Subcutaneous abdominal adipose tissue (tissue), 5 donors: ENCODE results near the gene TMBIM4.

ENCODE experiments used
- H3K27ac ChIP-seq: one replicate; pipeline ENCODE4 v1.7.0; 2013; ENCODE audit warnings: low read depth, mild to moderate bottlenecking, inconsistent platforms, low read length, moderate library complexity
- H3K27me3 ChIP-seq, 5 donors: one replicate each; pipeline ENCODE4 v1.7.0; 2013; ENCODE audit warnings: low read length in 5 of 5, inconsistent platforms in 1 of 5; ENCODE audit not compliant: control insufficient read depth in 5 of 5, insufficient read depth in 4 of 5
- H3K36me3 ChIP-seq, 5 donors: one replicate each; pipeline ENCODE4 v1.7.0; 2013; ENCODE audit warnings: low read length in 5 of 5; ENCODE audit not compliant: control insufficient read depth in 5 of 5, insufficient read depth in 5 of 5
- H3K4me1 ChIP-seq, 5 donors: one replicate each; pipeline ENCODE4 v1.7.0; 2013; ENCODE audit warnings: low read length in 5 of 5, mild to moderate bottlenecking in 3 of 5, moderate library complexity in 1 of 5; ENCODE audit not compliant: control insufficient read depth in 5 of 5, insufficient read depth in 5 of 5
- H3K4me3 ChIP-seq, 5 donors: one replicate each; pipeline ENCODE4 v1.7.0; 2013; ENCODE audit warnings: low read length in 5 of 5, low read depth in 1 of 5
- H3K9ac ChIP-seq, 5 donors: one replicate each; pipeline ENCODE4 v1.7.0; 2013; ENCODE audit warnings: low read length in 5 of 5, mild to moderate bottlenecking in 4 of 5, moderate library complexity in 3 of 5
- H3K9me3 ChIP-seq, 5 donors: one replicate each; pipeline ENCODE4 v1.7.0; 2013; ENCODE audit warnings: low read length in 5 of 5; ENCODE audit not compliant: control insufficient read depth in 5 of 5
- donor health status: healthy.
- donor health status: healthy.
- donor health status: healthy.
- donor health status: healthy.
- donor health status: healthy.

TMBIM4 gene

DNA sequence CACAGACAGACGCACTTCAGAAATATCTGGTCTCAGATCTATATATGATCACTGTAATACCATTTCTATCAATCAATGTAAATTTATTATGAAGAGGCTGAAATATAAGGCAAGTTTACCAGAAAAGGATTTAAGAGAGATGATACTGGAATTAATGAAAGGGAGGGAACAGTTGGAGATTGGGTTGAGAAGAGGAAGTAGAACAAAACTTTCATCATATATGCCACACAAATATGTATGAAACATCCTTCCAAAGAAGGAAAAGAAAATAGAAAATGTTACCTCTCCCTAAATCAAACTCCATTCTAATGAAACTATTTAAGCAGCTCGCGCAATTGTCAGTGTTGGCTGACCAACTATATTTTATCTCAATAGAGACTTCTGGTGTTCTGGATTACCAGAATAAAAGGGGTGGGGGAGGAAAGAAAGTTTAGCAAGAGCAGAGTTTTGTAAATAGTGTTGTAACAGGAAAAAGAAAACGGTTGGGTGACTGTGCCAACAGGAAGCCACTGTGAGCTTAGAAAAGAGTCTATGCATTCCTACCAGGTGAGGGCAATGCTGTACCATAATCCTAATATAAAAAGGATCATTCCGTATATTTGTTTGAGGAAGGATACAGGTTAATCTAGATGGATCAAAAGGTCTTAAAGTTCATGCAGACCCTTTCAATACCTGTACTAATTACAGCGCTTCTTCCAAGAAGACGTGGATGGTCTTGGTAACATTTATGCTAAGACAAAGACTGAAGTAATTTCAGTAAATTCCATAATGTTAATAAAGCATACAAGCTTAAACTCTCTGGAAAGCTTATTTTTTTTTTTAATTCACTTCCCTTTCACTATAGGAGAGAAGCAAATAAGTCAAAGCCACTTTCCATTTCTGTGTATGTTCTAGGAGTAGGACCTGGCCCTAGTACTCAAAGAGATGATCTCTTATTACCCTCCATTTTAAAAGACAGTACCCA, 24.7 kb downstream of the TMBIM4 start:
- Histone ChIP-seq H3K36me3 (peaks cover 18 to 44% (median 39%) of the 10 kb centered on the region in 5 donors), H3K9me3 (peaks cover 4 to 16% (median 8%) of the 10 kb centered on the region in 5 donors), H3K4me1 (peaks cover 0 to 12% (median 9%) of the 10 kb centered on the region in 5 donors), H3K4me3 (no peak overlapping the region), H3K27ac (peak overlapping the region; percentile 64), H3K27me3 (no peaks in the 10 kb centered on the region), H3K9ac (peak overlapping the region in 2 of 5 donors; percentile 37 to 53)

- H3K9me3 ChIP-seq: peaks cover 4 to 17% (median 8%) of the 10 kb centered on the region in 5 donors
- no peak overlapping the region for H3K9ac ChIP-seq
- H3K27me3 ChIP-seq: no peaks in the 10 kb centered on the region
- peaks cover 0 to 12% (median 9%) of the 10 kb centered on the region in 5 donors for H3K4me1 ChIP-seq
- H3K4me3 ChIP-seq: no peak overlapping the region
- peaks cover 16 to 51% (median 43%) of the 10 kb centered on the region in 5 donors for H3K36me3 ChIP-seq
- H3K27ac ChIP-seq: no peak overlapping the region
These were observed 25.9 kb downstream of the TMBIM4 start for GRCh38 chr12:66143868-66144267.

GRCh38 chr12:66142826-66143225, 27.0 kb downstream of the TMBIM4 start:
- peaks cover 4 to 17% (median 8%) of the 10 kb centered on the region in 5 donors for H3K9me3 ChIP-seq
- H3K4me1 ChIP-seq: peaks cover 0 to 12% (median 9%) of the 10 kb centered on the region in 5 donors
- no peaks in the 10 kb centered on the region for H3K27me3 ChIP-seq
- H3K27ac ChIP-seq: no peak overlapping the region
- H3K4me3 ChIP-seq: no peak overlapping the region
- peaks cover 11 to 49% (median 39%) of the 10 kb centered on the region in 5 donors for H3K36me3 ChIP-seq
- no peak overlapping the region for H3K9ac ChIP-seq

DNA sequence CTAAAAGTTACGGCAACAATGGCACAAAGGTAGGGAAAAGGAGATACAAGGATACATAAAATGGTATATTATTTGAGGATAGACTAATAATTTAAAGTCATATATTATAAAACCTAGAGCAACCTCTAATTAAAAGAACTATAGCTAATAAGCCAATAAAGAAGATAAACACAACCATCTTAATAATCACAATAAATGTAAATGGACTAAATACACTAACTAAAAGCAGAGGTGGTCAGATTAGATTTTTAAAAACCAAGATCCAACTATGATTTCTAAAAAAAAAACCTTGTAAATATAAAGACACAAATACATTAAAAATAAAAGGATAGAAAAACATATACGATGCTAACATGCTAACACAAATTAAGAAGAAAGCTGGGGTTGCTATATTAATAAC, 28.5 kb downstream of the TMBIM4 start:
- H3K9ac ChIP-seq: no peak overlapping the region
- H3K27me3 ChIP-seq: no peaks in the 10 kb centered on the region
- H3K9me3 ChIP-seq: peaks cover 4 to 17% (median 8%) of the 10 kb centered on the region in 5 donors
- no peak overlapping the region for H3K27ac ChIP-seq
- peaks cover 18 to 51% (median 40%) of the 10 kb centered on the region in 5 donors for H3K36me3 ChIP-seq
- H3K4me1 ChIP-seq: peaks cover 0 to 12% (median 9%) of the 10 kb centered on the region in 5 donors
- H3K4me3 ChIP-seq: no peak overlapping the region

GRCh38 chr12:66140731-66141130, 29.1 kb downstream of the TMBIM4 start:
- H3K36me3 ChIP-seq: peaks cover 16 to 53% (median 43%) of the 10 kb centered on the region in 5 donors
- no peak overlapping the region for H3K9ac ChIP-seq
- no peak overlapping the region for H3K27ac ChIP-seq
- no peaks in the 10 kb centered on the region for H3K27me3 ChIP-seq
- no peak overlapping the region for H3K4me3 ChIP-seq
- H3K4me1 ChIP-seq: peaks cover 0 to 12% (median 9%) of the 10 kb centered on the region in 5 donors
- peaks cover 4 to 17% (median 8%) of the 10 kb centered on the region in 5 donors for H3K9me3 ChIP-seq

DNA sequence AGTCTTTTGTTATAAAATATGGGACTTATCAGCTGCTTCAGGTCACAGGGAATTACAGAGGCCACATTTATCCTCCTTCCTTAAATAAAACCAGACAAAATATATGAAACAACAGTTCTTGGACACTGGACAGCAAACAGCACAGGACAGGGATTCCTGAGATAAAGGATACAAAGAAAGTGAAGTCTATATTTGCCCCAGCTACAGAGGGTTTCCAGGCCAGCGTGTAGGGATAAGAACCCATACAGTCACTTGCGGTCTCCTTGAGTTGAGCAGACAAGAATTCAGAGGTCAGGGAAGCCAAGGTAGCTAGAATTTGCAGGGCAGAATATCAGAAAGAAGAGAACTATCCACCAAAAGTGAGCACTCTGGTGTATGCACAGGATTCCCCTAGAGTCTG, 30.5 kb downstream of the TMBIM4 start:
- Histone ChIP-seq H3K4me1 (no peaks in the 10 kb centered on the region), H3K9me3 (peaks cover 4 to 17% (median 8%) of the 10 kb centered on the region in 5 donors), H3K36me3 (peaks cover 16 to 51% (median 43%) of the 10 kb centered on the region in 5 donors), H3K27me3 (no peaks in the 10 kb centered on the region), H3K9ac (no peak overlapping the region), H3K27ac (no peak overlapping the region), H3K4me3 (no peak overlapping the region)

DNA sequence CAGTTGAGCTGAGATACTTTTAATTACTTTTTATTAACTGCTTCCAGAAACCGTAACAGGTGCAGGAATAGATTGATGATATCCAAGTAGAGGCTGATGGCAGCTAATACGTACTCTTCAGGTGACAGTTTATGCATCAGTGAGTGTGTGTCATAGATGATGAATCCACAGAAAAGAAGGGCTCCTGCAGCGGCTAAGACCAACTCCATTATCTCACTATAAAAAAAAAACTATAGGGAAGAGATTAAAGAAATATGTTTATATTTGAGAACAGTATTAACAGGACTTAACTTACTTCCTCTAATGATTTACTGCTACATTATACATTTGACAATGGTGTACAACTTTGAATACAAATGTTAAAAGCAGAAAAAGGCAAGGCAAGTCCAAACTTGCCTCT, 31.9 kb downstream of the TMBIM4 start:
- no peaks in the 10 kb centered on the region for H3K27me3 ChIP-seq
- H3K27ac ChIP-seq: no peak overlapping the region
- H3K36me3 ChIP-seq: peaks cover 16 to 42% (median 37%) of the 10 kb centered on the region in 5 donors
- H3K4me3 ChIP-seq: no peak overlapping the region
- peaks cover 4 to 17% (median 8%) of the 10 kb centered on the region in 5 donors for H3K9me3 ChIP-seq
- no peaks in the 10 kb centered on the region for H3K4me1 ChIP-seq
- H3K9ac ChIP-seq: no peak overlapping the region

DNA sequence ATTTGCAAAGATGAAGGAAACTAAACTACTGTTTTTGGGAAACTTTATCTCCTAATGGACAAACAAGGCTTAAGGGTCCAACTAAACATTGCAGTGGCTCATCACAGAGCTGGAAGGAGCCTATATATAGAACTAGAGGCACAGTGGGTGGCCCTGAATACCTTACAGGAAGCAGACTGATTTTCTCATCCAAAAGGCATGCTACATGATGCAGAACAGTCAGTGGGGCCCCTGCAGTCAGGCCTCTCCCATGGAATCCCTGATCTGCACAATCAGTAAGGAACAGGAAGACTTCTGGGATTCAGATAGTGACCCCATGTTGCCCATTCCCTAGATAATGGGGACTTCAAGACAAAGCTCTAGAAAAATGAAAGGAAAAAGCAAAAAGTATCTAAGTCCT, 37.4 kb downstream of the TMBIM4 start:
- Histone ChIP-seq H3K27me3 (no peaks in the 10 kb centered on the region), H3K36me3 (peaks cover 11 to 18% (median 15%) of the 10 kb centered on the region in 5 donors), H3K4me1 (peaks cover 4 to 19% (median 17%) of the 10 kb centered on the region in 5 donors), H3K4me3 (no peak overlapping the region), H3K9me3 (no peaks in the 10 kb centered on the region), H3K9ac (no peak overlapping the region), H3K27ac (no peak overlapping the region)

- Histone ChIP-seq H3K27me3 (no peaks in the 10 kb centered on the region), H3K4me3 (peak overlapping the region; percentile 85 to 100 (median 99)), H3K9me3 (no peaks in the 10 kb centered on the region), H3K36me3 (peaks cover 13 to 23% (median 18%) of the 10 kb centered on the region in 5 donors), H3K9ac (peak overlapping the region; percentile 73 to 96 (median 92)), H3K27ac (no peak overlapping the region), H3K4me1 (peaks cover 4 to 19% (median 17%) of the 10 kb centered on the region in 5 donors)
These were observed 38.6 kb downstream of the TMBIM4 start for GRCh38 chr12:66131067-66131688.
